Tibial artery (tissue), 4 donors: Measurements from ENCODE around the gene PHF21A.

Source experiments
- DNase-seq, 2 donors: peaks; one replicate each; pipeline ENCODE4 v3.0.0-alpha.2; 2019
- H3K27ac ChIP-seq, 2 donors: fragments of 200-600 bp; sonication (generic) in 1 of 2; 1 replicate in 1 of 2; 2 replicates in 1 of 2; pipeline ENCODE4 v1.5.1; 2018 to 2019; ENCODE audit warnings: mild to moderate bottlenecking in 1 of 2
- H3K27me3 ChIP-seq, 2 donors: fragments of 200-600 bp; sonication (generic) in 1 of 2; one replicate each; pipeline versions ENCODE4 v1.5.1 to v1.6.0; 2016 to 2019
- H3K36me3 ChIP-seq, 3 donors: fragments of 200-600 bp; sonication (generic) in 2 of 3; one replicate each; pipeline ENCODE4 v1.5.1; 2016 to 2019; ENCODE audit warnings: mild to moderate bottlenecking in 2 of 3
- H3K4me1 ChIP-seq, 4 donors: fragments of 200-600 bp; sonication (generic) in 2 of 4; 1 replicate in 3 of 4; 2 replicates in 1 of 4; pipeline ENCODE4 v1.5.1; 2016 to 2019
- H3K4me3 ChIP-seq, 2 donors: fragments of 200-600 bp; sonication (generic) in 1 of 2; 1 replicate in 1 of 2; 2 replicates in 1 of 2; pipeline ENCODE4 v1.5.1; 2018 to 2019; ENCODE audit warnings: mild to moderate bottlenecking in 2 of 2
- H3K9me3 ChIP-seq, 3 donors: fragments of 200-600 bp; sonication (generic) in 1 of 3; one replicate each; pipeline ENCODE4 v1.5.1; 2016 to 2019
- CTCF ChIP-seq, 2 experiments: fragments of 200-600 bp in 1 of 2; fragments of 450-650 bp in 1 of 2; IDR thresholded peaks; one replicate each; pipeline ENCODE4 v1.5.1; 2017 to 2019; ENCODE audit warnings: antibody characterized with exemption in 2 of 2, mild to moderate bottlenecking in 1 of 2, moderate library complexity in 1 of 2
- intact Hi-C: fragments of 100-400 bp; cut with DNase I; formaldehyde crosslinking; loops from one replicate; pipeline ENCODE4 v1.15.0; 2023; ENCODE audit warnings: low total_unique reads

The PHF21A gene

DNA sequence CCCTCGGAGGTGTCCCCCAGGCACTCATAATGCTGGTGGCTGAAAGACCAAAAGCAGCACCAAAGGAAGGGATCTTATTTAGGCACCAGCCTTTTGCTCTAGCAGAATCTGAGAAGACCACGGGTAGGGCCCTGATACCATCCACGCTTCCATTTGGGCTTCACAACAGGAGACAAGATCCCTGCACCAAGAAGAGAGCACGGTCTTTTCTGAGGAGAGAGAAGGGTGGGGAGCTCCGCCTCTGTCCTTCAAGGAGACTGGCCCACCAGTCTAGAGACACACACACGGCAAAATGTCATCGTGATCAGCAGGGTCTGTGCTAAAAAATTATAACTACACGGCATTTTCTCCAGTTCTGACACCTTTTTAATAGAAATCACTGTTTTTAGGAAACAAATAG, 189.0 kb downstream of the PHF21A start:
- H3K4me1 ChIP-seq, result peaks cover 0 to 7% (median 0%) of the 10 kb centered on the region in 4 donors
- no peak overlapping the region for H3K4me3 ChIP-seq
- H3K27ac ChIP-seq, result no peak overlapping the region
- H3K9me3 ChIP-seq, result no peaks in the 10 kb centered on the region
- peak in 1 of 2 donors; percentile 51 for DNase-seq
- TF ChIP-seq CTCF (IDR thresholded peaks at IDR 0.05), result no peak
- intact Hi-C loops, result no loop called here
- peaks cover 51 to 76% (median 57%) of the 10 kb centered on the region in 3 donors for H3K36me3 ChIP-seq
- peaks cover 0 to 6% of the 10 kb centered on the region in 2 donors for H3K27me3 ChIP-seq

- H3K27me3 ChIP-seq, result peaks cover 0 to 10% of the 10 kb centered on the region in 2 donors
- no peak overlapping the region for H3K4me3 ChIP-seq
- peaks cover 0 to 7% (median 0%) of the 10 kb centered on the region in 4 donors for H3K4me1 ChIP-seq
- no peak overlapping the region for H3K27ac ChIP-seq
- DNase-seq, result peak in 1 of 2 donors; percentile 49
- intact Hi-C loops, result no loop called here
- H3K9me3 ChIP-seq, result no peaks in the 10 kb centered on the region
- TF ChIP-seq CTCF (IDR thresholded peaks at IDR 0.05), result no peak
- H3K36me3 ChIP-seq, result peaks cover 48 to 71% (median 53%) of the 10 kb centered on the region in 3 donors
Measured at GRCh38 chr11:45931739-45932138, 189.5 kb downstream of the PHF21A start.

- H3K27ac ChIP-seq, result no peak overlapping the region
- peaks cover 41 to 65% (median 47%) of the 10 kb centered on the region in 3 donors for H3K36me3 ChIP-seq
- no peaks in the 10 kb centered on the region for H3K9me3 ChIP-seq
- H3K4me1 ChIP-seq, result peaks cover 0 to 7% (median 0%) of the 10 kb centered on the region in 4 donors
- peaks cover 0 to 15% of the 10 kb centered on the region in 2 donors for H3K27me3 ChIP-seq
- H3K4me3 ChIP-seq, result no peak overlapping the region
- DNase-seq, result no peak
- intact Hi-C loops, result no loop called here
- no peak for TF ChIP-seq CTCF (IDR thresholded peaks at IDR 0.05)
Measured at GRCh38 chr11:45930951-45931570, 190.2 kb downstream of the PHF21A start.

- intact Hi-C loops, result no loop called here
- peak in 1 of 2 donors; percentile 67 for DNase-seq
- TF ChIP-seq CTCF (IDR thresholded peaks at IDR 0.05), result no peak
- peaks cover 0 to 7% (median 0%) of the 10 kb centered on the region in 4 donors for H3K4me1 ChIP-seq
- peaks cover 33 to 56% (median 38%) of the 10 kb centered on the region in 3 donors for H3K36me3 ChIP-seq
- H3K4me3 ChIP-seq, result no peak overlapping the region
- H3K9me3 ChIP-seq, result no peaks in the 10 kb centered on the region
- H3K27me3 ChIP-seq, result peaks cover 0 to 20% of the 10 kb centered on the region in 2 donors
- no peak overlapping the region for H3K27ac ChIP-seq
Measured at GRCh38 chr11:45930031-45930794, 191.0 kb downstream of the PHF21A start.

DNA sequence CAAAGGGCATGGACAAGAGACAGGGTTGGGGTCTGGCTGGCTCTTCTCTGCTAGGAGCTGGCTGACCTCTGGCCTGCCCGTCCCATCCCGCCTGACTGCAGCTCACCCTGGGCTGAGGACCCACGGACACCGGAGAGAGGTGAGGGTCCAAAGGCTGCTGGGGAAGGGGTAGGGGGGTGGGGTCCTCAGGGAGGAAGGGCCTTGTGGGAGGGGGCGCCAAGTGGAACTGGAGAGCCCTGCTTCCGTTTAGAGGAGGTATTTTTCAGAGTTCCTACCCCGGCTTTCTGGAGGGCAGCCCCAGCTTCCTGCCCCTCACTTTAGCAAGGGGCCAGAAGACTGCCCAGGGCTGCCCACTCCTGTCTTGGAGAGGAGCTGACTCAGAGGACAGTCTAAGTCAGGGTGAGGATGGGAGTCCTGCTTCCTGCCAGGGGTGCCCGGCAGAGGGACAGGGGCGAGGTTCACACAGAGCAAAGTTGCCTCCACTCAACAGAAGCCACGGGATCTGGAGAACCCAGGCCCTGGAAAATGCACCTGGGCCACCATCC, 191.7 kb downstream of the PHF21A start:
- no peak overlapping the region for H3K27ac ChIP-seq

More for the DNA sequence above, 191.7 kb downstream of the PHF21A start:
- no peaks in the 10 kb centered on the region for H3K9me3 ChIP-seq
- DNase-seq, result peak in 1 of 2 donors; percentile 50
- no peak for TF ChIP-seq CTCF (IDR thresholded peaks at IDR 0.05)
- H3K4me3 ChIP-seq, result no peak overlapping the region
- intact Hi-C loops, result no loop called here
- H3K36me3 ChIP-seq, result peaks cover 26 to 50% (median 31%) of the 10 kb centered on the region in 3 donors
- H3K27me3 ChIP-seq, result peaks cover 0 to 23% of the 10 kb centered on the region in 2 donors
- peaks cover 0 to 7% (median 0%) of the 10 kb centered on the region in 4 donors for H3K4me1 ChIP-seq
